Spleen (tissue), 3 donors: ENCODE data around the gene IGFBP3.

Experiments used
- POLR2A ChIP-seq, 3 donors: fragments of 450-650 bp; IDR thresholded peaks; one replicate each; pipeline ENCODE4 v1.5.1; 2017; ENCODE audit warnings: antibody characterized with exemption in 3 of 3, mild to moderate bottlenecking in 1 of 3
- POLR2AphosphoS5 ChIP-seq, 3 donors: sonication (generic); formaldehyde crosslinking; IDR thresholded peaks; one replicate each; pipeline ENCODE4 v1.5.1; 2017; ENCODE audit warnings: antibody characterized with exemption in 3 of 3

GRCh38 chr7:45874408-45875131 lies 46.5 kb downstream of the IGFBP3 start:
- TF ChIP-seq POLR2A (IDR thresholded peaks at IDR 0.05), result no peak
- no peak for TF ChIP-seq POLR2AphosphoS5 (IDR thresholded peaks at IDR 0.05)
